Upper lobe of right lung (tissue), 1 donor: Measurements from ENCODE around the gene PDLIM7. TPM values are rescaled to one million over a fixed set of nuclear protein-coding genes. Genes with fewer than 3 reads are reported as not detected.

Source experiments
- ATAC-seq: fragments of 200-7000 bp; cut with Tn5 transposase; one replicate; pipeline ENCODE4 v1.9.1; 2020; ENCODE audit warnings: mild to moderate bottlenecking, moderate library complexity
- DNase-seq: peaks from one replicate; pipeline ENCODE4 v3.0.0-alpha.2; 2020
- H3K27ac ChIP-seq: fragments of 200-600 bp; one replicate; pipeline ENCODE4 v1.8.0; 2022
- H3K27me3 ChIP-seq: fragments of 200-600 bp; one replicate; pipeline ENCODE4 v1.8.0; 2022; ENCODE audit warnings: mild to moderate bottlenecking
- H3K36me3 ChIP-seq: fragments of 200-600 bp; one replicate; pipeline ENCODE4 v1.8.0; 2022
- H3K4me1 ChIP-seq: fragments of 200-600 bp; one replicate; pipeline ENCODE4 v1.8.0; 2022
- H3K4me3 ChIP-seq: fragments of 200-600 bp; one replicate; pipeline ENCODE4 v1.8.0; 2022; ENCODE audit warnings: mild to moderate bottlenecking
- H3K9me3 ChIP-seq: fragments of 200-600 bp; one replicate; pipeline ENCODE4 v1.8.0; 2022
- CTCF ChIP-seq: fragments of 200-600 bp; IDR thresholded peaks from one replicate; pipeline ENCODE4 v1.8.0; 2022; ENCODE audit warnings: antibody characterized with exemption
- intact Hi-C: fragments of 100-400 bp; cut with DNase I; formaldehyde crosslinking; loops from one replicate; pipeline ENCODE4 v1.11.0; 2022
- total RNA-seq: library from RNA; stranded (reverse); fragmentation: NEBNext Ultra II Directional; extraction: Animal tissue kit (Norgen Biotek cat#: 25700); gene quantifications from one replicate; pipeline ENCODE4 v1.2.1, GENCODE V29; 2021
- donor health status: DM: no; HTN: yes; CAD: no; lungs with severe emphysema.

The PDLIM7 gene
- total RNA-seq, 1 donor from 2014 or later, result 59.1 TPM

DNA sequence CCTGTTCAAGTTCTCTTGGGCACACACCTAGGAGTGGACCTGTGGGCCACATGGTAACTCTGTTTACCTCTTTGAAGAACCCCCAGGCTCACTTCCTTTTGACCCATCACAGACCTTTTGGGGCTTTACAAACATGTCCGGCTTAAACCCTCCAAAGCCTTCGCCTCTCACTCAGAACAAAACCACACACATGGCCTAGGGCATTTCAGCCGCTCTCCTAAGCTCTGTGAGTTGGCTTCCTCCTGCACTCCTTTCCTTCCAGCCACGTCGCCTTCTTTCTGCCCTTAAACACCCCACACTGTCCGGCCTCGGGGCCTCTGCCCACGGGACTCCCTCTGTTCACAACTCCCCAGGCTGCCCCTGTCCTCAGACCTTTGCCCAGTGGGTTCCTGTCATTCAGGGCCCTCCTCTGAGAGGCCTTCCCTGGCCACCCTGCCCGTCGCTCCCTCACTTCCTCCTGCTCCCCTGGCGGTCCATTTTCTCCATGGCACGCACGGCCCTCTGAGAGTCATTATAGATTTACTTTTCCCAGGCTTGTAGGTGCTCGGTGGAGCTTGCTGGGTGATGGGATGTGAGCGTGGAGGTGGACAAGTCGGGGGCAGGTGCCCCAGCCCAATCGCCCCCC, 10.3 kb upstream of the PDLIM7 start:
- H3K9me3 ChIP-seq, result no peaks in the 10 kb centered on the region
- no peak overlapping the region for H3K27ac ChIP-seq
- H3K27me3 ChIP-seq, result no peaks in the 10 kb centered on the region
- H3K4me1 ChIP-seq, result no peaks in the 10 kb centered on the region
- ATAC-seq, result peak; percentile 4
- TF ChIP-seq CTCF, result no peak
- H3K36me3 ChIP-seq, result peaks cover 24% of the 10 kb centered on the region
- intact Hi-C loops, result no loop called here
- no peak for DNase-seq
- H3K4me3 ChIP-seq, result peak overlapping the region; percentile 59

GRCh38 chr5:177507165-177507564, 9.8 kb upstream of the PDLIM7 start:
- H3K4me1 ChIP-seq, result no peaks in the 10 kb centered on the region
- ATAC-seq, result no peak
- peaks cover 19% of the 10 kb centered on the region for H3K36me3 ChIP-seq
- no peaks in the 10 kb centered on the region for H3K9me3 ChIP-seq
- intact Hi-C loops, result no loop called here
- no peak overlapping the region for H3K27ac ChIP-seq
- no peak for DNase-seq
- H3K27me3 ChIP-seq, result no peaks in the 10 kb centered on the region
- H3K4me3 ChIP-seq, result no peak overlapping the region
- TF ChIP-seq CTCF, result no peak

GRCh38 chr5:177505075-177505474, 7.7 kb upstream of the PDLIM7 start:
- no peak for TF ChIP-seq CTCF
- intact Hi-C loops, result no loop called here
- no peak for ATAC-seq

DNA sequence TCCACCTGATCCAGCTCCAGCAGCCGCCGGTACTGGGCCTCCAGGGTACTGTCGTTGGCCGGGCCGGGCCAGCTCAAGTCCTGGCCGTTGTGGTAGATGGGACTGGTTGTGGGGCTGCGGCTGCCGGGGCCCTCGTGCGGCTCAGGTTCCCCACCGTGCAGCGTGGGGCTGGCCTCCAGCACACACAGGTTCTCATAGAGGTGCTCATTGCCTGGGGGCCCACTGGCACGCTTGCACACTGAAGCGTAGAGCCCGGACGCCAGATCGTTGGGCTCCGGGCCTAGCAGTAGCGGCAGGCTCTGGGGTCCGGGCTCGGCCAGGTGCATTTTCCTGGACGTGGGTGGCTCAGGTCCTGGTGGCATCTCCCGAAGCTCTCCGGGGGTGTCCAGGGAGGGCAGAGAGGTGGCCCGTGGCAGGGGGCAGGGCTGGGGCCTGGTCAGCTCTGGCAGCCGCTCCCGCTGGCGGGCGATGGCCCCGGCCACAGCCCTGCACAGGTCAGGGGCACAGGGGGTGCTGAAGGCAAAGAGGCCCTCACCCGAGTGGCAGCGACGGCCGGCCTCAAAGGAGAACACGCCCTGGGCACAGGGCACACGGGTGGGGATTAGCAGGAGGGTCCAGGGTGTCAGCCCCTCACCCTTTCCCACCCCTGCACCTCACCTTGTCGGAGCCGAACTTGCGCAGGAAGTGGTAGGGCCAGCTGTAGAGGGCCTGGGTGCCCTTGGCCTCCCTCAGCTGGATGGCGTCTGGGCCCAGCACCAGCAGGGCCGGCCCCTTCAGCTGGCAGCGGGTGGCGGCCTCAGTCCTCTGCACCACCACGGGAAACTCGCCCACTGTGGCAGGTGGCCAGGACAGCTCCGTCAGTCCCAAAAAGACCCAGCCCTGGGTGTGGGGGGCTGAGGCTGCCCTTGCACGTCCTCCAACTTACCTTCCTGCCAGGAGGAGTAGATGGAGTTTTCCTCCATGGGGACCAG, 7.0 kb upstream of the PDLIM7 start:
- H3K9me3 ChIP-seq, result no peaks in the 10 kb centered on the region
- H3K27me3 ChIP-seq, result no peaks in the 10 kb centered on the region
- no peak overlapping the region for H3K4me3 ChIP-seq
- peaks cover 4% of the 10 kb centered on the region for H3K4me1 ChIP-seq
- ATAC-seq (no peak), DNase-seq (no peak)
- TF ChIP-seq CTCF, result no peak
- intact Hi-C loops, result loop anchor here (5.0 kb wide), 1 partner anchor 112 kb away; no protein-coding TSS in a partner anchor
- no peak overlapping the region for H3K27ac ChIP-seq
- no peaks in the 10 kb centered on the region for H3K36me3 ChIP-seq

More at GRCh38 chr5:177505075-177505474, 7.7 kb upstream of the PDLIM7 start:
- H3K9me3 ChIP-seq, result no peaks in the 10 kb centered on the region
- no peak overlapping the region for H3K4me3 ChIP-seq
- no peaks in the 10 kb centered on the region for H3K36me3 ChIP-seq
- H3K4me1 ChIP-seq, result peaks cover 4% of the 10 kb centered on the region
- no peak for DNase-seq
- H3K27ac ChIP-seq, result no peak overlapping the region
- H3K27me3 ChIP-seq, result no peaks in the 10 kb centered on the region

GRCh38 chr5:177503351-177504085, 6.1 kb upstream of the PDLIM7 start:
- DNase-seq (no peak), ATAC-seq (no peak)
- H3K4me1 ChIP-seq, result peaks cover 7% of the 10 kb centered on the region
- H3K4me3 ChIP-seq, result no peak overlapping the region
- H3K27me3 ChIP-seq, result no peaks in the 10 kb centered on the region
- intact Hi-C loops, result loop anchor here (5.0 kb wide), 1 partner anchor 111 kb away; no protein-coding TSS in a partner anchor
- H3K9me3 ChIP-seq, result no peaks in the 10 kb centered on the region
- TF ChIP-seq CTCF, result no peak
- no peak overlapping the region for H3K27ac ChIP-seq
- no peaks in the 10 kb centered on the region for H3K36me3 ChIP-seq
